T-helper 1 cell treated with Interleukin-12 subunit alpha and Interleukin-12 subunit beta and Interleukin-4 antibody, amounts not matched to agents 30 μg/mL and 1 μg/mL, for 36 hours (primary cell): ENCODE results near the gene NUP210.

Experiments used
- H3K27ac Mint-ChIP-seq: one replicate; pipeline ENCODE4 v1.8.0; 2021; ENCODE audit warnings: mild to moderate bottlenecking, mixed read lengths
- H3K27me3 Mint-ChIP-seq: one replicate; pipeline ENCODE4 v1.8.0; 2021; ENCODE audit warnings: low read depth, mixed read lengths
- H3K36me3 Mint-ChIP-seq: one replicate; pipeline ENCODE4 v1.8.0; 2021; ENCODE audit warnings: low read depth, mixed read lengths
- H3K4me1 Mint-ChIP-seq: one replicate; pipeline ENCODE4 v1.8.0; 2021; ENCODE audit warnings: low read depth, mixed read lengths
- H3K4me3 Mint-ChIP-seq: one replicate; pipeline ENCODE4 v1.8.0; 2021; ENCODE audit warnings: mild to moderate bottlenecking, moderate library complexity, mixed read lengths
- H3K9me3 Mint-ChIP-seq: one replicate; pipeline ENCODE4 v1.8.0; 2021; ENCODE audit warnings: mixed read lengths

The NUP210 gene

DNA sequence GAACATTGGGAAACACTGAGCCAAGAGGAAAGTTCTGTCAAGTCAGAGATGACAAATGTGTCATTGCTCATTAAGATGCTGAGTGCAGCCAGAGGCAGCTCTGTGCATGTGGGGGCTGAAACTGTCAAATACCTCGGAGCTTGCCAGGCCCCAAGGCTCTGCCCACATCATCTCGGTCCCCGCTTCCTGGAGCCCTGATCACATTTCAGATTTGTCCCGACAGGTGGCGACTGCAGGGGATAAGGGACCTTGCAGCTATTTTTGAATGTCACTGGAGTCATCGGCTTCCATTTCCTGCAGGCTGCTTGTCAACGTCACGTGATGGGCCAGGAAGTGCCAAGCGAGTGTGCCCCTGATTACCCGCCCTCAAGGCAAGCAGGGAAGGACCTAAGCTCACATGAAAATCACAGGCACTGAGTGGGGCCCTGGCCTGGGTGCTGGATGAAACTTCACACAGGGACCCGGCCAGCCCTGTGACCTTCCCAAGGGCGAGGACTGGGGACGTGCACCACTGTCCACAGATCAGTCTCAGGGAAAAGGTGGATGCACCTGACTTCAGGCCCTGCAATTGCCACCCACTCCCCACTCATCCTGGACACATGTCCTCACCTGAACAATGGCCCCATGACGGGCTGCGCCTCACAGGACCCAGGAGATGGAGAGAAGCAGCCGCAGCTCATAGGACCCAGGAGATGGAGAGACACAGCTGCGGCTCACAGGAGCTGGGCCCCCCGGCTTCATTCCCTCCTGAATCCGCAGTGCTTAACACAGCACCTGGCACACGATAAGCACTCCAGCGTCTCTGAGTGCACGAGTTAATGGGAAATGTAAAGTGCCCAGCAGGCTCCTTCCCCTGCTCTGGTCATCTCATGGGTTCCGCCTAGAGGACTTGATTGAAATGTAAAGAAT is 73.4 kb downstream of the NUP210 start:
- Mint-ChIP-seq H3K4me3 (peak overlapping the region; percentile 21), H3K27me3 (no peaks in the 10 kb centered on the region), H3K4me1 (peaks cover 43% of the 10 kb centered on the region), H3K36me3 (peaks cover 63% of the 10 kb centered on the region), H3K27ac (peak overlapping the region; percentile 79), H3K9me3 (no peaks in the 10 kb centered on the region)

DNA sequence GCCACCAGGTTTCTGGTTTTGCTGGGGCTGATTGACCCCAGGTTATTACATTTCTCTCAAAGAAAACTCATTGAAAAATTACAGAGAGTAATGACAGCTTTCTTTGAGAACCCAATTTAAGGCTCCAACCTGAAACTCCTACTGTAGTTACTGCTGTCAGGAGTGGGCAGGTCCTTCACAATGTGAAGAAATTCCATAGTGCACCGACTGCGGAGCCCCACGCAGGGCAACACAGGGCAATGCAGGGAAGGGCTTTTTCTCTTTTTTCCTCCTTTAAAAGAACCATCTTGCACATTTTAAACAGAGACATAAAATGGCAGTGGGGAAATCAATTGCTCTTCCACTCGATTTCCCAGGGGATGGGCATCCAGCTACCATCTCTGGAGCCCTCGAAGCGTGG is 74.3 kb downstream of the NUP210 start:
- H3K4me1 Mint-ChIP-seq, result peaks cover 43% of the 10 kb centered on the region
- H3K27me3 Mint-ChIP-seq, result no peaks in the 10 kb centered on the region
- H3K9me3 Mint-ChIP-seq, result no peaks in the 10 kb centered on the region
- peaks cover 64% of the 10 kb centered on the region for H3K36me3 Mint-ChIP-seq
- H3K27ac Mint-ChIP-seq, result peak overlapping the region; percentile 79
- H3K4me3 Mint-ChIP-seq, result no peak overlapping the region

DNA sequence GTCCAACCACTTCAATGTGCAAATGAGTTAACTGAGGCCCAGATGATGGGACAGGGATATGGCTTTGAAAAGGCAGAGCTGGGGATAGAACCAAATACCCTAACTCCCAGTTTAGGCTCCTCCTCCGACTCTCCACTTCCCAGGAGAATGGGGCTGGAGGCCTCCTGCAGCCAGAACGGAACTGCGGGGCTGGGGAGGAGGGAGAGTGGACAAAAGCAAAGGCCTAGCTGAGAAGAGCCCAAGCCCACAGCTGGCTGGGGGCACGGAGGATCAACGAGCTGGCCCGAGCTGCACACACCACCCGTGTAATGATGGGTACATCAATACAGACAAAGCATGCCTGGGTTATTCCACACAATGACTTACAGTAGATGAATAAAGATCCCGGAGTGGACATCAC is 74.8 kb downstream of the NUP210 start:
- Mint-ChIP-seq H3K27ac (no peak overlapping the region), H3K9me3 (no peaks in the 10 kb centered on the region), H3K4me1 (peaks cover 42% of the 10 kb centered on the region), H3K27me3 (no peaks in the 10 kb centered on the region), H3K4me3 (no peak overlapping the region), H3K36me3 (peaks cover 61% of the 10 kb centered on the region)

DNA sequence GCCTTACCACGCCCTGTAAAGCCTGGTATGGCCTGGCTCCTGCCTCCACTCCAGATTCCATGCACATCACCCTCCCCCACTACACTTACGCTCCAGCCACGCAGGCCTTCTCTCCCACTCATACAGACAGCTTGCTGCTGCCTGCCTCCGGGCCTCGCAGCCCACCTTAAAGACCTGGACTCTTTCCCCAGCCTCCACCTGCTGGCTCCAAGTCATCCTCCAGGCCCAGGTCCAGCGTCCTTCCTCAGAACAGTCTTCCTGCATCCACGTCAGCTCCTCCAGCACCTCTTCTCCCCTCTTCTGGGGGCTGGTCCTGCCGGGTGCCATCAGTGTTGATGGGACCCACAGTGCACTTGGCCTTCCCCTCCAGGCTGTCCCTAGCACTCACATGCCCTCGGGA is 75.5 kb downstream of the NUP210 start:
- H3K9me3 Mint-ChIP-seq, result no peaks in the 10 kb centered on the region
- no peak overlapping the region for H3K27ac Mint-ChIP-seq
- no peaks in the 10 kb centered on the region for H3K27me3 Mint-ChIP-seq
- H3K4me1 Mint-ChIP-seq, result peaks cover 37% of the 10 kb centered on the region
- no peak overlapping the region for H3K4me3 Mint-ChIP-seq
- H3K36me3 Mint-ChIP-seq, result peaks cover 56% of the 10 kb centered on the region

DNA sequence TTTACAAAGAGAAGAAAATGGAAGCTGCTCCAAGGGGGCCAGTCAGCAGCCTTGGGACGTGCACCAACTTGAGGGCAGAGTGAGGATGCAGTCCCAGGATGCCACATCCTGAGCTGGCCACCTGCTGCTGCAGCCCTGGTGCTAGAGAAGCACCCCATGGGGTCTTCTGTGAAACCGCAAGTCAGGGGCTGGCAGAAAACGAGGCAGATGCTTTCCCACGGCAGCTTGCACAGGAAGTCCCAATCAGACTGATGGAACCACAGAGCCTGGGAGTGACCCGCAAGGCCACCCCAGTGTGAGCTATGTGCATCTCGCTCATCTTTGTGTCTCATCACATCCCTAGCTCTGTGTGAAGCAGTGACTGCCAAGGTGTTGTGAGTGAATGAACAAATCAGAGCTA is 76.5 kb downstream of the NUP210 start:
- no peak overlapping the region for H3K27ac Mint-ChIP-seq
- H3K4me1 Mint-ChIP-seq, result peaks cover 30% of the 10 kb centered on the region
- no peak overlapping the region for H3K4me3 Mint-ChIP-seq
- peaks cover 51% of the 10 kb centered on the region for H3K36me3 Mint-ChIP-seq
- H3K9me3 Mint-ChIP-seq, result no peaks in the 10 kb centered on the region
- no peaks in the 10 kb centered on the region for H3K27me3 Mint-ChIP-seq

DNA sequence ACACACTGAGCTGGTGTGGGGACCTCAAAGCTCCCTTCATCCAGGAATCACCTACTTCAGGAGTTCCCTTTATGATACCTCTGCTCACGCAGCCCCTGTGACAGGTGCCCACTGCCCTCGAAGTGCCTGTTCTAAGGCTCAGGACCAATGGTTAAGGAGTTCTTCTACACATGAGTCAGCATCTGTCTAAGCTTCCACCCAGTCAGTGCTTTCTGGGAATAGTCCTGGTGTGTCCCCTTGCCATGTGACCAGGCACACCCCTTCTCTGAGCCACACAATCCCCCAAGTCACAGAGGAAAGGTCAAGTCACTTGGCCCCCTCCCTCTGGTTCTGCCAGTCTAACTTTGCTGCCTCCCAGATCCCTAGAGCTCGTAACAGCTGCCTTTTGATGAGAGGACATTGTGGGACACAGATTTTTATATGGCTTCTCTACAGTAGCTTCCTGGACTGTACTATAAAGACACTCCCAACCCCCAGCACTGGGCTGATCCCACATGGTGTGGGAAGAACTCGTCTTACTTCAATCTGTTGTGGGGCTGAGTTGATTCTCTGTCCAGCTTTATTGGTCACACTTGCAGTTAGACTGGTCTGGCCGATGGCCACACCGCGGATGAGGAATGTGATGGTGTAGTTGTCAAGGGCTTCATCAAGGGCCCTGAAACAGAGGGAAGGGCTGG is 78.8 kb downstream of the NUP210 start:
- Mint-ChIP-seq H3K9me3 (no peaks in the 10 kb centered on the region), H3K27ac (no peak overlapping the region), H3K4me3 (no peak overlapping the region), H3K27me3 (no peaks in the 10 kb centered on the region), H3K4me1 (peaks cover 14% of the 10 kb centered on the region), H3K36me3 (peaks cover 49% of the 10 kb centered on the region)

DNA sequence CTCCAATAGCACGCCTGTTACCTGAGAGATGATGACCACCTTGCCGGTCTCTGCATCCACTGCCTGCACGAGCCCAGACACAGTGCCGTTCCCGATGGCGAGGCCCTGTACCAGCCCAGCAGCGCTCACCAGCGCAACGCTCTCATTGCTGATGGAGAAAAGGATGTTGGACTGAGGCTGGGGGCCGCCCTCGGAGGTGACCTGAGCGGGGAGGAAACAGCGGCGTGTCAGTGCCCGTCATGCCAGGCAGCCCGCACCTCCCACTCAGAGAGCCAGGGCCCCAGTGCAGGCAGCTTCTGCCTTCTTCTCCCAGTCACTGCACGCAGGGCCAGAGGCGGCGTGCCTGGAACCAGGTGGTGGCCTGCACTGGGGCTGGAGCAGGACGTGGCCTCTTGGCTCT is 80.3 kb downstream of the NUP210 start:
- Mint-ChIP-seq H3K36me3 (peaks cover 49% of the 10 kb centered on the region), H3K9me3 (no peaks in the 10 kb centered on the region), H3K4me1 (peaks cover 10% of the 10 kb centered on the region), H3K27me3 (no peaks in the 10 kb centered on the region), H3K27ac (no peak overlapping the region), H3K4me3 (no peak overlapping the region)

DNA sequence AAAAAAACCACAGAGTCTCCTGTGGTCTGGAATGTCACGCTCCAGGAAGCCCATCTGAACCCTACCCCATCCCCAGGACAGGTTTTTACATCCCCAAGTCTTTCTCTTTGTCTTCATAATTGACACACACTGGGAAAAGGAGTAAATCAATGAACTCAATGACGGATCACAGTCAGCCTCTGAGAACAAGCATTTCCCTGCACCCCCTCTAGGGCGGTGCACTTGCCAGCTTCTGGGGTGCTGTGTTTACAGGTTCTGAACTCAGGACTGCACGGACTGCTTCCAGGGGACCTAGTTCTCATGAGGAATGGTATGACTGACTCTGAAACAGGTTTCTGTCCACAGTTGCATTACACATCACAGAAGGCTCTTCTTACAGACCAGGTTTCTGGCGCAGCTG is 81.1 kb downstream of the NUP210 start:
- H3K27ac Mint-ChIP-seq, result no peak overlapping the region
- no peaks in the 10 kb centered on the region for H3K9me3 Mint-ChIP-seq
- no peak overlapping the region for H3K4me3 Mint-ChIP-seq

DNA sequence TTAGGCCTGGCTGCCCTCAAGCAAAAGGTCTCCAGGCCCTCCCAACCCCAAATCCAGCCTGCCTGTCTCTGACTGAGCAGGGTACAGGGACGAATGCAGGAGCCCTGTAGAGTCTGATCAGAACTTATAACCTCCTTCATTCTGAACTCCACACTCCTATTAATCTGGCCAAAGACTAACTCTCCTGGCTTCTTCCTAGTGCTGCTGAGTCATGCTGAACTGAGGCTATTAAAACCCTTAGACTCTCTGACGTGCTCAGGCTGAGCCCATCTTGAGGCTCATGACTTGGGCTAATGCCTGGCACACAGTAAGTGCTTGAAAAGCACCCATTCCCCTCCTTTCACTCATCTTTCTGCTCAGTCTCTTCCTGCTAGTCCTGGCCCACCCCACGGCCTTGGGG is 81.9 kb downstream of the NUP210 start:
- H3K9me3 Mint-ChIP-seq, result no peaks in the 10 kb centered on the region
- H3K4me3 Mint-ChIP-seq, result no peak overlapping the region
- H3K27me3 Mint-ChIP-seq, result no peaks in the 10 kb centered on the region
- H3K4me1 Mint-ChIP-seq, result no peaks in the 10 kb centered on the region
- peak overlapping the region; percentile 36 for H3K27ac Mint-ChIP-seq
- H3K36me3 Mint-ChIP-seq, result peaks cover 47% of the 10 kb centered on the region

More for the DNA sequence above, 81.1 kb downstream of the NUP210 start:
- H3K4me1 Mint-ChIP-seq, result peaks cover 4% of the 10 kb centered on the region
- H3K27me3 Mint-ChIP-seq, result no peaks in the 10 kb centered on the region
- peaks cover 47% of the 10 kb centered on the region for H3K36me3 Mint-ChIP-seq

DNA sequence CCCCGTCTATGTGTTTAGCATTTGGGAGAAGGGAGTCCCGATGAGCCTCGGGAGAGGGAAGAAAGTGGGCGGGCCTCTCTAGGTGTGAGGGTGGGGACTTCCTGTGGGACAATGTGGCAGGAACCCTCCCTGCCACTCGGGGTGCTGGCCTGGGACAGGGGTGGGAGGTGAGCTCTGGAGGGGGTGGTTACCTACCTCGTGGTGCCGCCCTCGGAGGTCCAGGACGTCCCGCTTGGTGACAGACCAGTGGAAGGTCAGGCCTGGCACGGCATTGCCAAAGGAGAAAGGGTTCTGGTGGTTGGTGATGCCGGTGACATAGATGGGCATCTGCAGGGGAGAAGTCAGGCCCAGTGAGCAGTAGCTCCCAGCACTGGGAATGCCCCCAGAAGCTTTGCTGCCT is 83.5 kb downstream of the NUP210 start:
- Mint-ChIP-seq H3K4me3 (no peak overlapping the region), H3K36me3 (peaks cover 44% of the 10 kb centered on the region)

DNA sequence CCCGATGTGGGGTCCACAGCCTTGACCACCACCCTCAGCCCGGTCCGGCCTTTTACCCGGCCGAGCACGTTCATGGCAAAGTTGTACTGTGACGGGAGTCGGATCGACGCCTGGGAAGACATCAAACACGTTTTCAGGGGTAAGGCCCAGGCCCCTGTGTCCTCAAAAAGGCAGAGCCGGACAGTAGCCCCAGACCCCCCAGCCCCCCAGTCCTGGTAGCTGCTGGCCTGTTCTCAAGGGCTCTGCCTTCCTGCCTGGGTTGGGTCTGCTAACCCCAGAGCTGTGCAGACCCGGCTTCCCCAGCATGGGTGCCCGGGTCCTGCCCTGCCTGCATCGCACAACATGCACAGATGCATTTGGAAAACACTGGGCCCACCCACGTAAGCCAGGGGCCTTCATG is 84.6 kb downstream of the NUP210 start:
- Mint-ChIP-seq H3K9me3 (no peaks in the 10 kb centered on the region), H3K4me1 (no peaks in the 10 kb centered on the region), H3K4me3 (no peak overlapping the region), H3K36me3 (peaks cover 38% of the 10 kb centered on the region), H3K27ac (no peak overlapping the region), H3K27me3 (no peaks in the 10 kb centered on the region)

More for the DNA sequence above, 83.5 kb downstream of the NUP210 start:
- no peaks in the 10 kb centered on the region for H3K27me3 Mint-ChIP-seq
- H3K4me1 Mint-ChIP-seq, result no peaks in the 10 kb centered on the region
- H3K27ac Mint-ChIP-seq, result no peak overlapping the region
- H3K9me3 Mint-ChIP-seq, result no peaks in the 10 kb centered on the region

DNA sequence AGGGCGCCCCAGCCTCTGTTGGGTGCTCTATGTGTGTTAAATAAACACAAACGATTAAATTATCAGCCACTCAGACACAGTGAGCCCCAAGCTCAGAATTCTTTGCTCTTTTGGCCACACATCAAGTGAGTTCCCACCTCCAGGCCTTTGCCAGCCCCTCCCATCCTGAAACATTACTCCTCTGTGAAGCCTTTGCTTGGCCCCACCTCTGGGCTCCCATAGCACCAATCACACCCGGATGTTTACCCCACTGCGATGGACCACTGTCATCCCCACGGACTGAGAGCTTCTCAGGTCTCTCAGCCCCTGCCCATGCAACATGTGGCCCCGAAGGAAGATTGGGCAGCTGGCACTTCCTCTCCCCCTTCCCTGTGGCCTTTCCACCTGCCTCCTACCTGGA is 85.1 kb downstream of the NUP210 start:
- H3K4me3 Mint-ChIP-seq, result no peak overlapping the region
- no peaks in the 10 kb centered on the region for H3K27me3 Mint-ChIP-seq
- H3K9me3 Mint-ChIP-seq, result no peaks in the 10 kb centered on the region
- no peak overlapping the region for H3K27ac Mint-ChIP-seq
- H3K36me3 Mint-ChIP-seq, result peaks cover 39% of the 10 kb centered on the region
- no peaks in the 10 kb centered on the region for H3K4me1 Mint-ChIP-seq

DNA sequence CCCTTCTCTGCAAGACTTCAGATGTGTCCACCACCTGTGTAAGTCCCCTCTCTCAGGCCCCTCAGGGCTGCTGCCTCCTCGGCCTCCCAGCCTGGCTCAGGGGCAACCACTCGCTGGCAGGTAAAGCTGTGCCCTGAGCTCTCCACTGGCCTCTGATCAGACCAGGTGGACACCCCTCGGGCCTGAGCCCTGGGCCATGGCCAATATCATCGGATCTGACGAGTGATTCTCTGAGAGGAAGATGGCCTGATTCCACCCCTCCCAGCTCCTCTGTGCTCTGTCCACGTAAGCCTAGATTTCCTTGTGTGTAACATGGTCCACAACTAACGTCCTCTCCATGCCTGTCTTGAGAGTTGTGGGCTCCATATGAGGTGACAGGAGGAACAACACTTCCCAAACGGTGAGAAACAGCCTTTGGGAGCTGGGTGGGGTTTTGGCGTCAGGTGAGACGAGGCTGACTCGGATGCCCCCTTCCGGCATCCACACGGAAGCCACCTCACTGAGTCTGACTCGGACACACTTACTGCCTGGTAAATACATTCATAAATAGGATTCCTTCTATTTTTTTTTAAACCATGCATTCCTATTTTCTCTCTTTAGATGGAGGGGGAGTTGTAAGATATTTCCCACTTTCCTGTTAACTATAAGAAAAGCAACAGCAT is 86.8 kb downstream of the NUP210 start:
- Mint-ChIP-seq H3K27ac (no peak overlapping the region), H3K36me3 (peaks cover 49% of the 10 kb centered on the region), H3K9me3 (no peaks in the 10 kb centered on the region), H3K4me1 (no peaks in the 10 kb centered on the region), H3K4me3 (no peak overlapping the region), H3K27me3 (no peaks in the 10 kb centered on the region)

DNA sequence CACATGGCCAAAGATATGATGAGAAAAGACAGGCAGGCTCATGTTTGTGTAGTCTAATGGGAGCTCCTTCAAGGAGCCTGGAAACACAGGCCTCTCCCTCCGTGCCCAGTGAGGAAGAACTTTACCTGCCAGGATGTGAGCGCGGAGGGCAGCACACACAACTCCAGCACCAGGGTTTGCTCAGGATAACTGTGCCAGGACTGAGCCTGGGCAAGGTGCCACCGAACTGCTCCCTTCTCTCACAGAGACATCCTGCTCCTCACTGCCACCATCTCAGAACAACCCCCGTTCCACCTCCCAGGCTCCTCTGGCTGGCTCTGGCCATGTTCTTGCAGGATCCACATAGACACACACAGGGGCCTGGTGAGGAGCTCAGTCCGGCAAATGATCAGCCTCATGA is 87.4 kb downstream of the NUP210 start:
- H3K36me3 Mint-ChIP-seq, result peaks cover 46% of the 10 kb centered on the region
- no peaks in the 10 kb centered on the region for H3K27me3 Mint-ChIP-seq
- no peak overlapping the region for H3K27ac Mint-ChIP-seq
- H3K4me3 Mint-ChIP-seq, result no peak overlapping the region
- no peaks in the 10 kb centered on the region for H3K4me1 Mint-ChIP-seq
- no peaks in the 10 kb centered on the region for H3K9me3 Mint-ChIP-seq

DNA sequence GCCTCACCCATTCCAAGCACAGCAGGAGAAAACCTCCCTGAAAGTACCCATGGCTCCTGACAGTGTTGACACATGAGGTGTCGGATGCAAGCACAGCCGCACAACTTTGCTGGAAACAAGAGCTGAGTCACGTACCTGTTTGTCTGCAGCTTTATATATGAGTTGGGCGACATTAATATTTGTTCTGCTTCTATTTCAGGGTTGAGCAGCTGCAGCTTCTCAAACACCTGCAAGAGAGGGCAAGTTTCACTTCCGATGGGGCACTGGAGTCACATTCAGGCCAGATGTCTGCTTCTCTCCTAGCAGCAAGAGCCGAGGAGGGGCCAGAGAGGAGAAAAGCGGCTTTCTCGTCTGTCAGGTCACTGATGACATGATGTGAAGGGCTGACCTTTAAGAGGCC is 88.0 kb downstream of the NUP210 start:
- H3K27ac Mint-ChIP-seq, result no peak overlapping the region
- no peak overlapping the region for H3K4me3 Mint-ChIP-seq

More for the DNA sequence above, 88.0 kb downstream of the NUP210 start:
- no peaks in the 10 kb centered on the region for H3K4me1 Mint-ChIP-seq
- H3K27me3 Mint-ChIP-seq, result no peaks in the 10 kb centered on the region
- H3K9me3 Mint-ChIP-seq, result no peaks in the 10 kb centered on the region
- peaks cover 42% of the 10 kb centered on the region for H3K36me3 Mint-ChIP-seq
